Thymus (tissue), 11 donors: ENCODE data around the gene SKAP2. TPM values are rescaled to one million over a fixed set of nuclear protein-coding genes. Genes with fewer than 3 reads are reported as not detected.

Experiments used
- DNase-seq, 9 donors: peaks; one replicate each; pipeline ENCODE4 v3.0.0-alpha.2; 2013; ENCODE audit warnings: low spot score in 9 of 9, low read depth in 6 of 9, missing footprints in 1 of 9
- H3K27ac ChIP-seq, 2 donors: one replicate each; pipeline ENCODE4 v1.5.1; 2013; ENCODE audit warnings: control low read depth in 1 of 2, low read depth in 1 of 2, low read length in 1 of 2, mild to moderate bottlenecking in 1 of 2, moderate library complexity in 1 of 2
- H3K27me3 ChIP-seq, 2 donors: one replicate each; pipeline ENCODE4 v1.5.1; 2013; ENCODE audit warnings: low read length in 1 of 2; ENCODE audit not compliant: control insufficient read depth in 2 of 2, insufficient read depth in 1 of 2
- H3K36me3 ChIP-seq, 2 donors: one replicate each; pipeline ENCODE4 v1.5.1; 2013; ENCODE audit warnings: low read length in 1 of 2, mild to moderate bottlenecking in 1 of 2, moderate library complexity in 1 of 2; ENCODE audit not compliant: control insufficient read depth in 2 of 2, insufficient read depth in 2 of 2
- H3K4me1 ChIP-seq, 2 donors: one replicate each; pipeline ENCODE4 v1.5.1; 2013; ENCODE audit warnings: low read length in 2 of 2; ENCODE audit not compliant: control insufficient read depth in 2 of 2, insufficient read depth in 2 of 2
- H3K4me3 ChIP-seq, 2 donors: one replicate each; pipeline ENCODE4 v1.5.1; 2013; ENCODE audit warnings: low read length in 2 of 2, control low read depth in 1 of 2, mild to moderate bottlenecking in 1 of 2
- H3K9me3 ChIP-seq, 2 donors: one replicate each; pipeline ENCODE4 v1.5.1; 2013; ENCODE audit warnings: low read length in 1 of 2, mild to moderate bottlenecking in 1 of 2; ENCODE audit not compliant: control insufficient read depth in 2 of 2, insufficient read depth in 1 of 2
- WGBS: extraction: QIAGEN DNeasy Blood & Tissue Kit; methylation state at CpG from one replicate; pipeline ENCODE4 v1.1.7; 2013; 5-methylcytosine and 5-hydroxymethylcytosine counted together
- polyA plus RNA-seq: library from polyadenylated mRNA; stranded (reverse); fragments of 200-250 nt; gene quantifications from one replicate; pipeline ENCODE4 v1.2.3, GENCODE V29; 2013
- total RNA-seq: library from RNA; stranded (reverse); fragments of 120-200 nt; gene quantifications from one replicate; pipeline ENCODE4 v1.2.4, GENCODE V29; 2013
- donor health status: healthy.

Gene SKAP2
- total and polyA plus RNA-seq, 2 donors, result 9.8 to 10.6 TPM

- DNase-seq, result no peak
- no peaks in the 10 kb centered on the region for H3K27me3 ChIP-seq
- H3K4me3 ChIP-seq, result no peak overlapping the region
- WGBS, result 87% methylated on average over 8 of the region's 8 CpGs
- no peak overlapping the region for H3K27ac ChIP-seq
- H3K9me3 ChIP-seq, result no peaks in the 10 kb centered on the region
- H3K4me1 ChIP-seq, result peaks cover 0 to 4% of the 10 kb centered on the region in 2 donors
- H3K36me3 ChIP-seq, result no peaks in the 10 kb centered on the region
These were observed 211.8 kb downstream of the SKAP2 start for GRCh38 chr7:26652401-26653100.

- no peaks in the 10 kb centered on the region for H3K36me3 ChIP-seq
- no peak overlapping the region for H3K4me3 ChIP-seq
- H3K9me3 ChIP-seq, result no peaks in the 10 kb centered on the region
- 97% methylated on average over 2 of the region's 2 CpGs for WGBS
- H3K27me3 ChIP-seq, result no peaks in the 10 kb centered on the region
- DNase-seq, result no peak
- H3K27ac ChIP-seq, result no peak overlapping the region
- H3K4me1 ChIP-seq, result peaks cover 0 to 4% of the 10 kb centered on the region in 2 donors
These were observed 214.3 kb downstream of the SKAP2 start for GRCh38 chr7:26650103-26650502.

DNA sequence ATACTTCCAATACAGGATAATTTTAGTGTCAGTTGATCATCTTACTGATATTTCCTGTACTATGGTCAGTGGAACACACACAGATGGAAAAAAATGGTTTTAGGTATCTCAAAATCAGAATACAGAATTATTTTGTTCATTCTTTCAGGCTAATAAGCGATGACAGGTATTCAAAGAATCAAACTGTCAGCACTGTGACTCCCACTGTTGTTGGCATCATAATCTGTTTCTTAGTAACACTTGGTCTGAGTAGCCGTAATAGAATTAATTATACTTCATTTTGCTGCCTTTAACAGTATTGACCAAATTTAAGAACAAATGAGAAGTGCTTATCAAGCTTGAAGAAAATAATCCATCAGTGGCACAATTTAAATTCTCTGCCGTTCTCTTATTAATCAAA is 215.0 kb downstream of the SKAP2 start:
- H3K4me3 ChIP-seq, result no peak overlapping the region
- WGBS, result 97% methylated on average over 3 of the region's 3 CpGs
- DNase-seq, result no peak

DNA sequence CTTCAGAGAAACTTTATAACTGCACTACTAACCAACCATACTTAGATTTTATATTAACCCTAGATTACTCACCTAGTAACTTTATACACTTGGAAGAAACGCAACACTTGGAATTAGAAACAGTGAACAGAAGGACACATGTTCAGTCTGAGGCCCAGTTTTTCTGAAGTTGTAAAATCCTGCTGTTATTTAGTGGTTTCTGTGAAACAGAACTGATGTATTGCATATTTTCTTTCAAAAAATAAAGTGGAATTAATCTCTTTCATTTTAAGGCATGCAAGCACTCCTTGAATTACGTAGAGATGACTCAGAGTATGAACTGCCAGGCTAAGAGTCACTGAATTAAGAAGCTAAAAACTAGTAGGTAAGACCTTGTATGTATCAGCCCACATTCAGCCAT is 215.8 kb downstream of the SKAP2 start:
- Histone ChIP-seq H3K36me3 (no peaks in the 10 kb centered on the region), H3K4me3 (no peak overlapping the region), H3K27ac (no peak overlapping the region), H3K4me1 (peaks cover 0 to 4% of the 10 kb centered on the region in 2 donors), H3K9me3 (no peaks in the 10 kb centered on the region), H3K27me3 (no peaks in the 10 kb centered on the region)
- no peak for DNase-seq
- WGBS, result 93% methylated on average over 2 of the region's 2 CpGs

More for the DNA sequence above, 215.0 kb downstream of the SKAP2 start:
- Histone ChIP-seq H3K27ac (no peak overlapping the region), H3K9me3 (no peaks in the 10 kb centered on the region), H3K27me3 (no peaks in the 10 kb centered on the region), H3K36me3 (no peaks in the 10 kb centered on the region), H3K4me1 (peaks cover 0 to 4% of the 10 kb centered on the region in 2 donors)

DNA sequence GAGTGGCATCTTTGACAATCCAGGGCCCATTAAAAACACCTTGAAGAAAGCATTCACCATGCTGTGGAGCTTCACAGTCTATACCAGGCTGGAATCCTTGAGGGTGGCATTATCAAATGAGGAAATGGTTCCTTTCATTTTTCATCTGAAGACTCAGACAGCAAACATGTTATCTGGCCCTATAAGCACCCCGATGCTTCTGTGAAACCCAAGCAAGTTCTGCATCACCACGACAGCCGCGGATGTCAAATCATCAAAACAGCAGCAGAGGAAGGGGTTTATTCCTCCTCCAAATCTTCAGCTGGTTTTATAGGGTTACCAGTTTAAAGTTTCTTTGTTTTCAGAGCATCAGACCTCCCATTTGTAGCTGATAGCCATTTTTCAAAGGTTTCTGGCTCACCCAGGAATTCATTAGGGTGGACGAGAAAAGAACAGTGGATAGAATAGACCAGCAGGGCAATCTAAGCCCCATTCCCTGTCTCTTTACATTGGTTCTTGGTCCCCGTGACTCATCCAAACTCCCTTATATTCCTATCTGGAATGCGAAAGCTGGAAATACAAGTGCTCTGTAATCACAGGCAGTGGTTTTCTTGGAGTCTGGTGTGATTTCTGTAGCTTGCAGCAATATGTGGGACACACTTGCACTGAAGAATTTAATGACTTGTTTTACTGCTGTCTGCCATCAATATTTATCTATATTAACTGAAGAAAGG is 217.9 kb downstream of the SKAP2 start:
- H3K27me3 ChIP-seq, result no peaks in the 10 kb centered on the region
- H3K4me3 ChIP-seq, result no peak overlapping the region
- WGBS, result 91% methylated on average over 7 of the region's 7 CpGs
- no peaks in the 10 kb centered on the region for H3K9me3 ChIP-seq
- DNase-seq, result no peak
- H3K4me1 ChIP-seq, result peaks cover 0 to 4% of the 10 kb centered on the region in 2 donors
- no peaks in the 10 kb centered on the region for H3K36me3 ChIP-seq
- H3K27ac ChIP-seq, result no peak overlapping the region

DNA sequence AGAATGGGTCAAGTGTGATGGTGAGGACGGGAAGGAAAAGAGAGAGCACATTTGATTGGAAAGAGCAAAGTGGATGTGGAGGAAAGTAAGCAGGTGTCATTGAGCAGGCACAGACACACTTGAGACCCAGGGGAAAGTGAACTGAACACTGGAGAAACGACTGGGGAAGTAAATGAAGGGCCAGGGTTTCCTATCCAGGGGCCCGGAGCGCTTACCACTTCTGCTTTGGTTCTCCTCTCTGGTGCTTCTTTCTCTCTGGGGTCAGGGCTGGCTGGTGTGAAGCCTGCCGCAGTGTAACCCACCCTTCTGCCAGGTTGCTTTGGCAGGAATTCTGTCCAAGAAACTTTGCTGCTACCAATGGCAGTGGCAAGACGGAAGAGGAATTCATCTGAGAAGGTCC is 219.3 kb downstream of the SKAP2 start:
- no peaks in the 10 kb centered on the region for H3K27me3 ChIP-seq
- 36% methylated on average over 6 of the region's 6 CpGs for WGBS
- no peak overlapping the region for H3K27ac ChIP-seq
- H3K4me3 ChIP-seq, result no peak overlapping the region
- H3K36me3 ChIP-seq, result no peaks in the 10 kb centered on the region
- H3K4me1 ChIP-seq, result peaks cover 0 to 4% of the 10 kb centered on the region in 2 donors
- DNase-seq, result no peak
- H3K9me3 ChIP-seq, result no peaks in the 10 kb centered on the region

DNA sequence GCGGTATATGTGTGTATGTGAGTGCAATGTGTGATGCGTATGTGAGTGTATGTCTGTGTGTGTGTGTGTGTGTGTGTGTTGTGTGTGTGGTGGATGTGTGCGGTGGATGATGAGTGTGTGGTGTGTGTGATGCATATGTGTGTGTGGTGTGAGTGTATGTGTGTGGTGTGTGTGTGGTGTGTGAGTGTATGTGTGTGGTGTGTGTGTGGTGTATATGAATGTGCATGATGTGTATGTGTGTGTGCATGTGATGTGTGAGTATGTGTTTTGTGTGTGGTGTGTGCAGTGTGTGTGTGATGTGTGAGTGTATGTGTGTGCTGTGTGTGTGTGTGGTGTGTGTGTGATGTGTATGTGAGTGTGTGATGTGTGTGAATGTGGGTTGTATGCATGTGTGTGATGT is 222.0 kb downstream of the SKAP2 start:
- no peaks in the 10 kb centered on the region for H3K4me1 ChIP-seq
- DNase-seq, result no peak

GRCh38 chr7:26639695-26640094 is 224.7 kb downstream of the SKAP2 start:
- DNase-seq, result no peak
- Histone ChIP-seq H3K9me3 (no peaks in the 10 kb centered on the region), H3K4me1 (no peaks in the 10 kb centered on the region), H3K36me3 (no peaks in the 10 kb centered on the region), H3K27me3 (no peaks in the 10 kb centered on the region), H3K27ac (no peak overlapping the region), H3K4me3 (no peak overlapping the region)
- WGBS, result 99% methylated on average over 5 of the region's 5 CpGs

More for the DNA sequence above, 222.0 kb downstream of the SKAP2 start:
- no peak overlapping the region for H3K27ac ChIP-seq
- H3K9me3 ChIP-seq, result no peaks in the 10 kb centered on the region
- no peaks in the 10 kb centered on the region for H3K27me3 ChIP-seq
- 98% methylated on average over 3 of the region's 3 CpGs for WGBS
- H3K4me3 ChIP-seq, result no peak overlapping the region
- H3K36me3 ChIP-seq, result no peaks in the 10 kb centered on the region

DNA sequence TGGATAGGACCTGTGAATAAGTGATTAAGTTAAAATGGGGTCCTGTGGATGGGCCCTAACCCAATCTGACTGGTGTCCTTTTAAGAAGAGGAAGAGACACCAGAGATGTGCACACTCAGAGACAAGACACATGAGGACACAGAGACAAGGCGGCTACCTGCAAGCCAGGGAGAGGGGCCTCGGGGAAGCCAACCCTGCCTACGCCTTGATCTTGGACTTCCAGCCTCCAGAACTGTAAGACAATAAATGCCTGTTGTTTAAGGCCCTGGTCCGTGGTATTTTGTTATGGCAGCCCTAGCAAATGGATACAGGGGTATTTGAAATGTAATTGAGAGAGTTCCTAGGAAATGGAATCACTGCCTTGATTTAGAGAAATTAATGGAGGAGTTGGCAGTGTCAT is 225.3 kb downstream of the SKAP2 start:
- no peaks in the 10 kb centered on the region for H3K36me3 ChIP-seq
- no peaks in the 10 kb centered on the region for H3K9me3 ChIP-seq
- no peak overlapping the region for H3K27ac ChIP-seq
- DNase-seq, result no peak
- H3K27me3 ChIP-seq, result no peaks in the 10 kb centered on the region
- H3K4me3 ChIP-seq, result no peak overlapping the region
- 97% methylated on average over 4 of the region's 4 CpGs for WGBS
- no peaks in the 10 kb centered on the region for H3K4me1 ChIP-seq
